WTC11 (cell line): ENCODE results near the gene RAI1. TPM values are rescaled to one million over a fixed set of nuclear protein-coding genes. Genes with fewer than 3 reads are reported as not detected.

ENCODE experiments used
- CREB1 ChIP-seq: sonication (generic); formaldehyde crosslinking; IDR thresholded peaks from 2 replicates; pipeline ENCODE4 v1.8.0; 2023; ENCODE audit warnings: mild to moderate bottlenecking, missing genetic modification reagents
- ELF4 ChIP-seq: sonication (generic); formaldehyde crosslinking; IDR thresholded peaks from 2 replicates; pipeline ENCODE4 v1.8.1; 2022; ENCODE audit warnings: low read depth, mild to moderate bottlenecking, moderate library complexity, missing genetic modification reagents
- FOXP1 ChIP-seq: sonication (generic); formaldehyde crosslinking; IDR thresholded peaks from 2 replicates; pipeline ENCODE4 v1.8.0; 2022; ENCODE audit warnings: missing genetic modification reagents, mild to moderate bottlenecking, moderate library complexity, borderline replicate concordance
- MXD4 ChIP-seq: fragments of 250-450 bp; sonication (Bioruptor Pico); IDR thresholded peaks from 2 replicates; pipeline ENCODE4 v1.8.0; 2021; ENCODE audit warnings: mild to moderate bottlenecking, moderate library complexity, borderline replicate concordance
- MYBL2 ChIP-seq: sonication (generic); formaldehyde crosslinking; IDR thresholded peaks from 2 replicates; pipeline ENCODE4 v1.8.1; 2023; ENCODE audit warnings: mild to moderate bottlenecking, moderate library complexity, missing genetic modification reagents
- NR1H2 ChIP-seq: sonication (generic); formaldehyde crosslinking; IDR thresholded peaks from 2 replicates; pipeline ENCODE4 v1.9.0; 2021; ENCODE audit warnings: mild to moderate bottlenecking, moderate library complexity, missing genetic modification reagents
- RELA ChIP-seq: sonication (generic); formaldehyde crosslinking; IDR thresholded peaks from 2 replicates; pipeline ENCODE4 v1.8.1; 2022; ENCODE audit warnings: missing genetic modification reagents, mild to moderate bottlenecking, borderline replicate concordance
- RORB ChIP-seq: fragments of 250-450 bp; sonication (Bioruptor Pico); IDR thresholded peaks from 2 replicates; pipeline ENCODE4 v1.9.0; 2021; ENCODE audit warnings: mild to moderate bottlenecking
- TCF7 ChIP-seq: sonication (generic); formaldehyde crosslinking; IDR thresholded peaks from 2 replicates; pipeline ENCODE4 v1.8.0; 2022; ENCODE audit warnings: mild to moderate bottlenecking, low read depth, missing genetic modification reagents, moderate library complexity
- ZNF121 ChIP-seq: sonication (generic); formaldehyde crosslinking; IDR thresholded peaks from 2 replicates; pipeline ENCODE4 v1.8.0; 2023; ENCODE audit warnings: missing genetic modification reagents
- ZNF232 ChIP-seq: sonication (generic); formaldehyde crosslinking; IDR thresholded peaks from 2 replicates; pipeline ENCODE4 v1.8.0; 2022; ENCODE audit warnings: mild to moderate bottlenecking, missing genetic modification reagents
- ZNF396 ChIP-seq: fragments of 250-450 bp; sonication (Bioruptor Pico); IDR thresholded peaks from 2 replicates; pipeline ENCODE4 v1.8.0; 2021; ENCODE audit warnings: mild to moderate bottlenecking, moderate library complexity, borderline replicate concordance
- ZNF671 ChIP-seq: fragments of 250-450 bp; sonication (Bioruptor Pico); IDR thresholded peaks from 2 replicates; pipeline ENCODE4 v1.8.0; 2021; ENCODE audit warnings: mild to moderate bottlenecking
- total RNA-seq: library from RNA; stranded (reverse); gene quantifications from 3 replicates; pipeline ENCODE4 v1.2.3, GENCODE V29; 2021
- TF ChIP-seq, protein P1 (sequence below): sonication (generic); formaldehyde crosslinking; IDR thresholded peaks from 2 replicates; pipeline ENCODE4 v1.8.1; 2022; ENCODE audit warnings: mild to moderate bottlenecking, missing genetic modification reagents, moderate library complexity, borderline replicate concordance
- TF ChIP-seq, protein P2 (sequence below): sonication (generic); formaldehyde crosslinking; IDR thresholded peaks from 2 replicates; pipeline ENCODE4 v1.8.1; 2023; ENCODE audit warnings: mild to moderate bottlenecking, missing genetic modification reagents
- TF ChIP-seq, protein P3 (sequence below): fragments of 250-450 bp; sonication (Bioruptor Pico); IDR thresholded peaks from 2 replicates; pipeline ENCODE4 v1.9.0; 2021; ENCODE audit warnings: mild to moderate bottlenecking
- TF ChIP-seq, protein P4 (sequence below): sonication (generic); formaldehyde crosslinking; IDR thresholded peaks from 2 replicates; pipeline ENCODE4 v1.8.1; 2023; ENCODE audit warnings: mild to moderate bottlenecking, missing genetic modification reagents, borderline replicate concordance
- TF ChIP-seq, protein P5 (sequence below): sonication (generic); formaldehyde crosslinking; IDR thresholded peaks from 2 replicates; pipeline ENCODE4 v1.8.1; 2022; ENCODE audit warnings: low read depth, missing genetic modification reagents, borderline replicate concordance
- TF ChIP-seq, protein P6 (sequence below): fragments of 250-450 bp; sonication (Bioruptor Pico); IDR thresholded peaks from 2 replicates; pipeline ENCODE4 v1.8.0; 2021; ENCODE audit warnings: mild to moderate bottlenecking
- TF ChIP-seq, protein P7 (sequence below): sonication (generic); formaldehyde crosslinking; IDR thresholded peaks from 2 replicates; pipeline ENCODE4 v1.8.0; 2022; ENCODE audit warnings: mild to moderate bottlenecking, missing genetic modification reagents
- TF ChIP-seq, protein P8 (sequence below): sonication (generic); formaldehyde crosslinking; conservative IDR thresholded peaks from 2 replicates; pipeline ENCODE4 v1.8.1; 2022; ENCODE audit warnings: mild to moderate bottlenecking, missing genetic modification reagents
- TF ChIP-seq, protein P9 (sequence below): fragments of 250-450 bp; sonication (Bioruptor Pico); conservative IDR thresholded peaks from 2 replicates; pipeline ENCODE4 v1.9.0; 2021; ENCODE audit warnings: mild to moderate bottlenecking
- TF ChIP-seq, protein P10 (sequence below): fragments of 200-600 bp; IDR thresholded peaks from 2 replicates; pipeline ENCODE4 v1.8.0; 2022; ENCODE audit warnings: antibody characterized with exemption

RAI1 gene
- total RNA-seq, 1 experiment from 2014 or later, result 12.7 TPM

DNA sequence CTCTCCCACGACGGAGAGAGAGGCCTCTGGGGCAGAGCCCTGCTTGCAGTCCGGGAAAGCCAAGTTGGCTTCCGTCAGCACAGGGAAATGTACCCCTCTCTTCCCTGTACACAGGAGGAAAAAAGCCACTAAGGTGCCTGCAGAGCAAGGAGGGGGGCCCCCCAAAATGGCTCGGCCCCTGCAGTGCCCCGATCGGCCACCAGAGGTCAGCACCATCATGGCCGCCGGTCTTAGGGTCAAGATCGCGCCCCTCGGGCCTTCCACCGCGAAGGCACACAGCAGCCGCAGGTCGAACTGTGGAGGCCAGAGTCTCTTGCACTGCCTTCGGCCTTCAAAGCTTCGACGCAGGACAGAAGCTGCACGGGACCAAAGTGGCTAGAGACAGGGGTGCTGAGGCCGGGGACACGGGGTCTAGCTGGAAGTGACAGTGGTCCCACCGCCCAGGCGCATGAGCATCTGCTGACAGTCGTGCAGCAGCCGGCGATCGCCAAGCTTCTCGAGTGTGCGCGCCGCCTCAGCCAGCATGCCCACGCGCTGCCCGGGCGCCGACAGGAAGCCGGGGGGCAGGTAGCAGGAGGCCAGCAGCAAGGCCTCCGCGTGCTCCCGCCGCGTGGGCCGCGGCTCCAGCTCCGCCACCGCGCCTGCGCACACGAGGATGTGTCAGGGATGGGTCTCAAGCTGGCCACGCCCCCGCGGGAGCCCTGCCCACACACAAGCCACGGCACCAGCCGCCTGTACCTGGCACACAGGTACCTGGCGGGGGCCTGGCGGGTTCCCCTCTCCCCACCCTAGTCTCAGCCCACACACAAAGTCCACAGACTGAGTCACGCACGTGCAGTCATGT lies 131.2 kb downstream of the RAI1 start (continued):
- TF ChIP-seq ZNF671 (CRISPR knock-in tag) (no peak), FOXP1 (CRISPR knock-in tag) (peak; percentile 71; the same call in 1 of the 2 replicates), TCF7 (no peak), ZNF121 (CRISPR knock-in tag) (peak; percentile 72; the same call in 1 of the 2 replicates), ZNF232 (no peak), ZNF396 (no peak), CREB1 (CRISPR knock-in tag) (no peak), RORB (CRISPR knock-in tag) (no peak), NR1H2 (CRISPR knock-in tag) (no peak), RELA (CRISPR knock-in tag) (no peak), MXD4 (CRISPR knock-in tag) (no peak), MYBL2 (CRISPR knock-in tag) (no peak), ELF4 (no peak)
- TF ChIP-seq, protein P1, sequence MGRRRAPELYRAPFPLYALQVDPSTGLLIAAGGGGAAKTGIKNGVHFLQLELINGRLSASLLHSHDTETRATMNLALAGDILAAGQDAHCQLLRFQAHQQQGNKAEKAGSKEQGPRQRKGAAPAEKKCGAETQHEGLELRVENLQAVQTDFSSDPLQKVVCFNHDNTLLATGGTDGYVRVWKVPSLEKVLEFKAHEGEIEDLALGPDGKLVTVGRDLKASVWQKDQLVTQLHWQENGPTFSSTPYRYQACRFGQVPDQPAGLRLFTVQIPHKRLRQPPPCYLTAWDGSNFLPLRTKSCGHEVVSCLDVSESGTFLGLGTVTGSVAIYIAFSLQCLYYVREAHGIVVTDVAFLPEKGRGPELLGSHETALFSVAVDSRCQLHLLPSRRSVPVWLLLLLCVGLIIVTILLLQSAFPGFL, result no peak
- TF ChIP-seq, protein P2, sequence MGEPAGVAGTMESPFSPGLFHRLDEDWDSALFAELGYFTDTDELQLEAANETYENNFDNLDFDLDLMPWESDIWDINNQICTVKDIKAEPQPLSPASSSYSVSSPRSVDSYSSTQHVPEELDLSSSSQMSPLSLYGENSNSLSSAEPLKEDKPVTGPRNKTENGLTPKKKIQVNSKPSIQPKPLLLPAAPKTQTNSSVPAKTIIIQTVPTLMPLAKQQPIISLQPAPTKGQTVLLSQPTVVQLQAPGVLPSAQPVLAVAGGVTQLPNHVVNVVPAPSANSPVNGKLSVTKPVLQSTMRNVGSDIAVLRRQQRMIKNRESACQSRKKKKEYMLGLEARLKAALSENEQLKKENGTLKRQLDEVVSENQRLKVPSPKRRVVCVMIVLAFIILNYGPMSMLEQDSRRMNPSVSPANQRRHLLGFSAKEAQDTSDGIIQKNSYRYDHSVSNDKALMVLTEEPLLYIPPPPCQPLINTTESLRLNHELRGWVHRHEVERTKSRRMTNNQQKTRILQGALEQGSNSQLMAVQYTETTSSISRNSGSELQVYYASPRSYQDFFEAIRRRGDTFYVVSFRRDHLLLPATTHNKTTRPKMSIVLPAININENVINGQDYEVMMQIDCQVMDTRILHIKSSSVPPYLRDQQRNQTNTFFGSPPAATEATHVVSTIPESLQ, result no peak
- TF ChIP-seq, protein P3, sequence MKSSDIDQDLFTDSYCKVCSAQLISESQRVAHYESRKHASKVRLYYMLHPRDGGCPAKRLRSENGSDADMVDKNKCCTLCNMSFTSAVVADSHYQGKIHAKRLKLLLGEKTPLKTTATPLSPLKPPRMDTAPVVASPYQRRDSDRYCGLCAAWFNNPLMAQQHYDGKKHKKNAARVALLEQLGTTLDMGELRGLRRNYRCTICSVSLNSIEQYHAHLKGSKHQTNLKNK (CRISPR knock-in tag), result no peak
- TF ChIP-seq, protein P4, sequence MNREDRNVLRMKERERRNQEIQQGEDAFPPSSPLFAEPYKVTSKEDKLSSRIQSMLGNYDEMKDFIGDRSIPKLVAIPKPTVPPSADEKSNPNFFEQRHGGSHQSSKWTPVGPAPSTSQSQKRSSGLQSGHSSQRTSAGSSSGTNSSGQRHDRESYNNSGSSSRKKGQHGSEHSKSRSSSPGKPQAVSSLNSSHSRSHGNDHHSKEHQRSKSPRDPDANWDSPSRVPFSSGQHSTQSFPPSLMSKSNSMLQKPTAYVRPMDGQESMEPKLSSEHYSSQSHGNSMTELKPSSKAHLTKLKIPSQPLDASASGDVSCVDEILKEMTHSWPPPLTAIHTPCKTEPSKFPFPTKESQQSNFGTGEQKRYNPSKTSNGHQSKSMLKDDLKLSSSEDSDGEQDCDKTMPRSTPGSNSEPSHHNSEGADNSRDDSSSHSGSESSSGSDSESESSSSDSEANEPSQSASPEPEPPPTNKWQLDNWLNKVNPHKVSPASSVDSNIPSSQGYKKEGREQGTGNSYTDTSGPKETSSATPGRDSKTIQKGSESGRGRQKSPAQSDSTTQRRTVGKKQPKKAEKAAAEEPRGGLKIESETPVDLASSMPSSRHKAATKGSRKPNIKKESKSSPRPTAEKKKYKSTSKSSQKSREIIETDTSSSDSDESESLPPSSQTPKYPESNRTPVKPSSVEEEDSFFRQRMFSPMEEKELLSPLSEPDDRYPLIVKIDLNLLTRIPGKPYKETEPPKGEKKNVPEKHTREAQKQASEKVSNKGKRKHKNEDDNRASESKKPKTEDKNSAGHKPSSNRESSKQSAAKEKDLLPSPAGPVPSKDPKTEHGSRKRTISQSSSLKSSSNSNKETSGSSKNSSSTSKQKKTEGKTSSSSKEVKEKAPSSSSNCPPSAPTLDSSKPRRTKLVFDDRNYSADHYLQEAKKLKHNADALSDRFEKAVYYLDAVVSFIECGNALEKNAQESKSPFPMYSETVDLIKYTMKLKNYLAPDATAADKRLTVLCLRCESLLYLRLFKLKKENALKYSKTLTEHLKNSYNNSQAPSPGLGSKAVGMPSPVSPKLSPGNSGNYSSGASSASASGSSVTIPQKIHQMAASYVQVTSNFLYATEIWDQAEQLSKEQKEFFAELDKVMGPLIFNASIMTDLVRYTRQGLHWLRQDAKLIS, result no peak
- TF ChIP-seq, protein P5, sequence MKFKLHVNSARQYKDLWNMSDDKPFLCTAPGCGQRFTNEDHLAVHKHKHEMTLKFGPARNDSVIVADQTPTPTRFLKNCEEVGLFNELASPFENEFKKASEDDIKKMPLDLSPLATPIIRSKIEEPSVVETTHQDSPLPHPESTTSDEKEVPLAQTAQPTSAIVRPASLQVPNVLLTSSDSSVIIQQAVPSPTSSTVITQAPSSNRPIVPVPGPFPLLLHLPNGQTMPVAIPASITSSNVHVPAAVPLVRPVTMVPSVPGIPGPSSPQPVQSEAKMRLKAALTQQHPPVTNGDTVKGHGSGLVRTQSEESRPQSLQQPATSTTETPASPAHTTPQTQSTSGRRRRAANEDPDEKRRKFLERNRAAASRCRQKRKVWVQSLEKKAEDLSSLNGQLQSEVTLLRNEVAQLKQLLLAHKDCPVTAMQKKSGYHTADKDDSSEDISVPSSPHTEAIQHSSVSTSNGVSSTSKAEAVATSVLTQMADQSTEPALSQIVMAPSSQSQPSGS (CRISPR knock-in tag), result no peak
- TF ChIP-seq, protein P6, sequence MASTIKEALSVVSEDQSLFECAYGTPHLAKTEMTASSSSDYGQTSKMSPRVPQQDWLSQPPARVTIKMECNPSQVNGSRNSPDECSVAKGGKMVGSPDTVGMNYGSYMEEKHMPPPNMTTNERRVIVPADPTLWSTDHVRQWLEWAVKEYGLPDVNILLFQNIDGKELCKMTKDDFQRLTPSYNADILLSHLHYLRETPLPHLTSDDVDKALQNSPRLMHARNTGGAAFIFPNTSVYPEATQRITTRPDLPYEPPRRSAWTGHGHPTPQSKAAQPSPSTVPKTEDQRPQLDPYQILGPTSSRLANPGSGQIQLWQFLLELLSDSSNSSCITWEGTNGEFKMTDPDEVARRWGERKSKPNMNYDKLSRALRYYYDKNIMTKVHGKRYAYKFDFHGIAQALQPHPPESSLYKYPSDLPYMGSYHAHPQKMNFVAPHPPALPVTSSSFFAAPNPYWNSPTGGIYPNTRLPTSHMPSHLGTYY (CRISPR knock-in tag), result no peak
- TF ChIP-seq, protein P7, sequence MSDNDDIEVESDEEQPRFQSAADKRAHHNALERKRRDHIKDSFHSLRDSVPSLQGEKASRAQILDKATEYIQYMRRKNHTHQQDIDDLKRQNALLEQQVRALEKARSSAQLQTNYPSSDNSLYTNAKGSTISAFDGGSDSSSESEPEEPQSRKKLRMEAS (CRISPR knock-in tag), result peak; percentile 74; the same call in 1 of the 2 replicates
- TF ChIP-seq, protein P8, sequence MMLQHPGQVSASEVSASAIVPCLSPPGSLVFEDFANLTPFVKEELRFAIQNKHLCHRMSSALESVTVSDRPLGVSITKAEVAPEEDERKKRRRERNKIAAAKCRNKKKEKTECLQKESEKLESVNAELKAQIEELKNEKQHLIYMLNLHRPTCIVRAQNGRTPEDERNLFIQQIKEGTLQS (CRISPR knock-in tag), result no peak
- TF ChIP-seq, protein P9, sequence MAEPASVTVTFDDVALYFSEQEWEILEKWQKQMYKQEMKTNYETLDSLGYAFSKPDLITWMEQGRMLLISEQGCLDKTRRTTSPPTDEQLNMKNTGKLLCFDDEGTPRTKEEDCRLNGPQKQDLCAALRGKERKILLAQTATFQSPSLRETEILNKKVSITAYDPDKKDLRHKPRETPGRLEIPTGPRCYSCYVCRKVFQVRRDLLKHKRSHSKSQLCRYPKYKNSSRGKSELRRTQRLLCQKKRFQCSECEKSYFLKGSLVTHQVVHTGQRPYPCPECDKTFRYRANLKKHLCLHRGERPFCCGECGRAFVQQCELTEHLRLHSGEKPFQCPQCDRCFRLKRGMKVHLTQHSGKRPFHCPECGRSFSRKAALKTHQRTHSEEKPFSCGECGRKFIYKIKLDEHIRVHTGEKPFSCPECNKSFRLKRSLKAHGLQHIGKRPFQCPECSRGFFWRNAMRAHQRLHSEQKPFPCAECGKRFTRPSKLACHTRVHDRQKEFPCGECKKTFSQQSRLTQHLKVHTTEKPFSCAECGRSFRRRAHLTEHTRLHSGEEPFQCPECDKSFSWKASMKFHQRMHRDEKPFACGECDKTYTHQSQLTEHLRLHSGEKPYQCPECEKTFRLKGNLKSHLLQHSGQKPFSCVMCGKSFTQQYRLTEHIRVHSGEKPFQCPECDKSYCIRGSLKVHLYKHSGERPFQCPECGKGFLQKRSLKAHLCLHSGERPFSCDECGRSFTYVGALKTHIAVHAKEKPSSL, result no peak
- TF ChIP-seq, protein P10, sequence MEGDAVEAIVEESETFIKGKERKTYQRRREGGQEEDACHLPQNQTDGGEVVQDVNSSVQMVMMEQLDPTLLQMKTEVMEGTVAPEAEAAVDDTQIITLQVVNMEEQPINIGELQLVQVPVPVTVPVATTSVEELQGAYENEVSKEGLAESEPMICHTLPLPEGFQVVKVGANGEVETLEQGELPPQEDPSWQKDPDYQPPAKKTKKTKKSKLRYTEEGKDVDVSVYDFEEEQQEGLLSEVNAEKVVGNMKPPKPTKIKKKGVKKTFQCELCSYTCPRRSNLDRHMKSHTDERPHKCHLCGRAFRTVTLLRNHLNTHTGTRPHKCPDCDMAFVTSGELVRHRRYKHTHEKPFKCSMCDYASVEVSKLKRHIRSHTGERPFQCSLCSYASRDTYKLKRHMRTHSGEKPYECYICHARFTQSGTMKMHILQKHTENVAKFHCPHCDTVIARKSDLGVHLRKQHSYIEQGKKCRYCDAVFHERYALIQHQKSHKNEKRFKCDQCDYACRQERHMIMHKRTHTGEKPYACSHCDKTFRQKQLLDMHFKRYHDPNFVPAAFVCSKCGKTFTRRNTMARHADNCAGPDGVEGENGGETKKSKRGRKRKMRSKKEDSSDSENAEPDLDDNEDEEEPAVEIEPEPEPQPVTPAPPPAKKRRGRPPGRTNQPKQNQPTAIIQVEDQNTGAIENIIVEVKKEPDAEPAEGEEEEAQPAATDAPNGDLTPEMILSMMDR, result peak; percentile 100
